C4-2B (cell line): ENCODE data around the gene ATG9B.

Source experiments
- H3K27ac ChIP-seq: fragments of 450-650 bp; 2 replicates; pipeline ENCODE4 v1.5.1; 2017
- CTCF ChIP-seq: fragments of 450-650 bp; conservative IDR thresholded peaks from 2 replicates; pipeline ENCODE4 v1.5.1; 2017; ENCODE audit warnings: mild to moderate bottlenecking
- ZFX ChIP-seq: fragments of 450-650 bp; IDR thresholded peaks from 2 replicates; pipeline ENCODE4 v1.6.1; 2017

ATG9B gene

GRCh38 chr7:150966002-150966401 is 58.3 kb downstream of the ATG9B start:
- TF ChIP-seq CTCF: no peak
- TF ChIP-seq ZFX: no peak

GRCh38 chr7:150965273-150965830 is 58.9 kb downstream of the ATG9B start:
- no peak overlapping the region for H3K27ac ChIP-seq
- TF ChIP-seq CTCF: no peak
- TF ChIP-seq ZFX: no peak

More at GRCh38 chr7:150966002-150966401, 58.3 kb downstream of the ATG9B start:
- H3K27ac ChIP-seq: no peak overlapping the region
